GM21786 (cell line): Measurements from ENCODE around the gene ANO4.

Source experiments
- ATAC-seq: cut with Tn5 transposase; IDR thresholded peaks from one replicate; pipeline ENCODE4 v1.9.1; 2021; ENCODE audit not compliant: unreplicated experiment

The ANO4 gene

DNA sequence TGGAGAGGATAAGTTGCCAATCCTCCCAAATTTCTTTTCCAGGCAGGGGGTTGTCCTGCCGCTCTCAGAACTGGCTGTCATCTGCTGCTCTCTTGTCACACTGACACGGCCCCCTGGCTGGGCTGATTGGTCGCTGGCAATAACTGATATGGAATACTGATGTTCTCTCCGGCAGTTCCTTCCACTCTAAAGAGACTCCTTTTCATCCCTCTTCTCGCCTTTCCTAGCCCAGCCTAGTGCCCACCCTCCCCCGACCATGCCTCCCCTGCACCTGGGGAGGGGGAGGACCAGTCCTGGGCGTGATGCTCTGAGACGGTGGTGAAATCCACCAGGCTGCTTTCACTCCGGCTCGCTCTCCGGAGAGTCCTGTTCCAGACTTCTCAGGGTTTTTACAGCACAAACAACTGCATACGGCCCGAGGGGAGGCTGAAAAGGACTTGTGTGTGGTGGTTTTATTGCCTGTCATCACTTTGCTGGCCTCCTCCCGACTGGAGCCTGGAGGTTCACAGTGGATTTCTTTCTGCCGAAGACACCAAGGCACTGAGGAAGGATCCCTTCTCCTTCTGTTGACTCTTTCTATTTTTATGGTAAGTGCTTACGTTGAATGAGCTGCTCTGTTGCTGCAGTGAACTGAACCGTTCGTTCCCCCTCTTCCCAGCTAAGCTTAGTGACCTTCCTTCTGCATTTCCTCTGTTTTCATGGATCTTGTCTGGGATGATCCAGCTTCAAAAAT is at the start of gene ANO4:
Gene ANO4 (plus strand): TSS at position 336 of the 733 bp plus-strand sequence. CDS start 107,010 bp downstream, outside the sequence.
- ATAC-seq: no peak

DNA sequence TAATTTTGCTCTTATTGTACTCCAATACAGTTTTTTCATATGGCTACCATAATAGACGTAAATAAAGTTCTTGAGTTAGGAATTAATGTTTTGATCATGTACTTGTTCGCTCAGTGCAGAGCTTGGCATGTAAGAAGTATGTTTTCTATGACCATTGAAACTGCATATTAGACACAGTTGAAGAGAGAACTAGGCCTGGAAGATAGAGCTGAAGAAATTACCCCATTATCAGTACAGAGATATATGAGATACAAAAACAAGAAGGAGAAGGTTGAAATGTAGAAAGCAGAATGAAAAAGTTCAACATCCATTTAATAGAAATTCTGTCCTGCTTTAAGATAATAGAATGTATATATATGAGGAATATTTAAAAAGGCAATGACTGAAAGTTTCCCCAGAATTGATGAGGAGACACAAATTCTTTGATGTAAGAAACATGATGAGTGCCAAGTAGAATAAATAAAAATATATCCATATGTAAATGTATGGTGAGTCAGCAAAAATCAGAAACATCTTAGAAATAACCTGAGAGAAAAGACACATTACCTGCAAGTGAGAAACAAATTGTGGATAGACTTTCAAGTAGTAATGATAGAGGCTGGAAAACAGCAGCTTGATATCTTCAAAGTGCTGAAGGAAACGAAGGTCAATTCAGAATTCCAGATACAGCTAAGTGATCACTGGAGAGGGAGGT is 49.1 kb upstream of the ANO4 start:
- no peak for ATAC-seq

DNA sequence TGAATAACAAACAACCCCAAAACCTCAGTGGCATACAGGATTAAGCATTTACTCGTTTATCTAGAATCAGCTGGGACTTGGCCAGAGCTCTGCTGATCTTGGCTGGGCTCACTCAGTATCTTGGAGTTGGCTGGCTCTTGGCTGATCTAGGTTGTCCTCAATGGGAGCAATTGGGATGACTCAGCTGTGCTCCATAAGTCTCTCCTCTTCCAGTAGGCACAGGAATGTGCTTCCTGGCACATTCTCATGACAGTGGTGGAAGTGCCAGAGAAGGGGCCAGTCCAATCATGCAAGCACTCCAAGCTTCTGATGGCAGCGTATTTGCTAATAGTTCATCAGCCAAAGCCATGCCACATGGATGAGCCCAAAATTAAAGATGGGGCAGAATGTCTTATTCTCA is 41.7 kb upstream of the ANO4 start:
- no peak for ATAC-seq

DNA sequence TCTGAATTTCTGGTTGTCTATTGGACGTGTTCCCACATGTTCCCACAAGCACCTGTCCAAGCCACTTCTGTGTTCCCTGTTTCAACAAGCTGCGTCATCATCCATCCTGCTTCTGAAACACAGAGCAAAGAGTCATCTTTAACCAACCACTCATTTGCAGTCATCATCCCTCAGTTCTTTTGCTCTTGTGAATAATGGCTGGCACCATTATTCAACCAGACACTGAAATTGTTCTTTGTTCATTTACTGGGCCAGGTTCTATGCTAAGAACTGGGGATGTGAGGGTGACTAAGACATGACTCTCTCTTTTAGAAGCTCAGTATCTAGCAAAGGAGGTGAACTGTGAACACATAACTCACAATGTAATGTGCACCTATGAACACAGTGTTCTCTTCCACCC is 40.7 kb upstream of the ANO4 start:
- ATAC-seq: no peak

DNA sequence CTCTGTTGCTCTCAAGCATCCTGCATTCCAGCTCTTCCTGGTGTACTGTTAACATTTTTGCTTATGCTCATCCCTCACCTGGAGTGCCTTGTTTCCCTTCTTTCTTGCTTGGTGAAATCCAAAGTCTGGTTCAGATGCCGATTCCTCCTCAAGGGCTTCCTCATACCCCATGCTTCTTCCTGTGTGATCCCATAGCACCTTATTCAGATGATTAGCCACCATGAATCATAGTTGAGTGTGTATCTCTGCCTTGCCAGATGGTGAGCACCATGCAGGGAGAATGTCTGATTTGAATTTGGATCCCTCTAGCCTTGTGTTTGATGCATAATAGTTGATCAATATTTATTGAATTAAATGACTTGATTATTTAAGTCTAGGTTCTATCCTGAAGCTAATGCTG is 39.4 kb upstream of the ANO4 start:
- ATAC-seq: no peak

DNA sequence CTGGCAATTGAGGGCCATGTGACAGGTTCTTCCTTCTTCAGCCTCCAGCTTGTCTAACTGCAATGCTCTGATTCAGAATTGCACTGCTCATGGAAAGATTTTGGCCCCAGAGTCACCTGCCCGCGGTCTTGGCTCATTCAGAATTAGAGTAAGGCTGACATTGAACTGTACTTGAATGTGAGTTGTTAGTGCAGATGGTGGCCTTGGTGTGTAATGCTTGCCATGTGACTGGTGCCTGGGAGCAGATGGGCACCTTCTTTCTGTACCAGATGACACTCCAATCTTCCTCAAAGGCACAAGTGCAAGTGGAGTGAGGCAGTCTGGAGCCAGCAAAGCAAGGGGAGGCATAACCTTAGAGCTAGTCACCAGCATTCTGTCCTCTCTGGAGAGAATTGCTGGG is 36.5 kb upstream of the ANO4 start:
- no peak for ATAC-seq

DNA sequence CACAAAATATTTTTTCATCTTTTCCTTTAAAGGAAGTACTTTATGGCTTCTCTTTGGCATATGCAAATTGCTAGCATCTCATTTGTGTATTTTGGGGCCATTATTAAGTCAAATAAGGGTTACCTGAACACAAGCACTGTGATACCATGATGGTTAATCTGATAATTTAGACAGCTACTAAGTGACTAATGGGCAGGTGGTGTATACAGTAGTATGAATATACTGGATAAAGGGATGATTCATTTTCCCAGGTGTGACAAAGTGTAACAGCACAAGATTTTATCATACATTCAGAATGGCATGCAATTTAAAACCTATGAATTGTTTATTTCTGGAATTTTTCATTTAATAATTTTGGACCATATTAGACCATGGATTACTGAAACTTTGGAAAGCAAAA is 27.2 kb upstream of the ANO4 start:
- no peak for ATAC-seq

DNA sequence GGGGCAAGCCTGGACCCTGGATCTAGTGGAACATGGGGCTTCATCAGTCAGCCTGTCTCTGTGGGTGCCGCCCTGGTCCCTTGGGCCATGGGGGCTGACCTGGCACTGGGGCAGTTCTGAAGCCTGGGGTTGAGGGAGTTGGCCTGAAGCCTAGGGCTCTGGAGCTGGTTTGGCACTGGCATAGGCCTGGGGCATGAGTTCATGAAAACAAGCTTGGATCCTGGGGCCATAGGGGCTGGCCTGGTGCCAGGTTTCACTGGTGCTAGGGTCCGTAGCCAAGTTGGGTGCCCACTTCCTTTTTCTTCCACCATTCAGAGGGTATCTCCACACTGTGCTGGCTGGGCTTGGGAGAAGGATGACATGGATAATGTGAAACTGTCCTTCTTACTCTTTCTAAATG is 26.6 kb upstream of the ANO4 start:
- no peak for ATAC-seq

DNA sequence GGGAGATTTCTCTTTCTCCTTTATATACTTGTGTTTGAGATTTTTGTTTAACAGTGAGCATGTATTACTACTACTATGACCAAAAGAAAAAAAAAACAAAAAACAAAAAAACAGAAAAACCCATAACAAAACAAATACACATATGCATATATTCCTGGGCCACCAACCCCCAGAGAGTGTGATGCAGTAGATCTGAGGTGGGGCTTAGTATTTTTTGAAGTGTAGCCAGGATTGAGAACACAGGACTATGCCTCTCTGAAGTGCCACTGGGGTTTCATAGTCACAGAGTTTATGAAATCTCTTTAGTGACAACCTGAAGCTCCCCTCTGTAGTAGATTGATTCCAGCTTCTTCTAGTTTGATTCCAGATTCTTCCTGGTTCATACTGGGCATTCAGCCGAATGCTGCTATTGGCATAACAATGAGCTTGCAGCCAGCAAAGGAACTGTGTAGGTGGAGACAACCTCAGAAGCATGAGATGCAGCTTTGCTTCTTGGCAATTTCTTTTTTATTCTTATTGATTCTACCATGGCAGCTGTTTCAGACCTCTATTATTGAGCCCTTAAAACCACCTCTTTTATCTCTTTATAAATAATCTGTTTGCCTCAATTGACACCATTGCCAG is 15.5 kb upstream of the ANO4 start:
- ATAC-seq: no peak

DNA sequence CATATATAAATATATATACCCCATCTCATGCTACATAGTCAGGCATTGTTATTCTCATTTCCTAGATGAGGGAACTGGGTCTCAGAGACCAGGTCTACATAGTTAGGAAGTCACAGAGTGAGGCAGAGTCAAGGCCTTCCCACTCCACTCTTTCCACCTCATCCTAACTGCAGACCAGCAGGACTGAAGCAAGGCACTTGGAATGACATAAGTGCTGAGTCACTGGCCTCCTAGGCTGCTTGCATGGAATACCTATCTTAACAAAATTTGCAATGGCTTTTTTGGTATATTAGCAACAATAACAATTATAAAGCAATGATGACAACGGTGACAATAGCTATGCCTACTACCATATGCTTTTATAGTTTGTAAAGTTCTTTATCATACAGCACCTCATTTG is 5.4 kb upstream of the ANO4 start:
- ATAC-seq: no peak

DNA sequence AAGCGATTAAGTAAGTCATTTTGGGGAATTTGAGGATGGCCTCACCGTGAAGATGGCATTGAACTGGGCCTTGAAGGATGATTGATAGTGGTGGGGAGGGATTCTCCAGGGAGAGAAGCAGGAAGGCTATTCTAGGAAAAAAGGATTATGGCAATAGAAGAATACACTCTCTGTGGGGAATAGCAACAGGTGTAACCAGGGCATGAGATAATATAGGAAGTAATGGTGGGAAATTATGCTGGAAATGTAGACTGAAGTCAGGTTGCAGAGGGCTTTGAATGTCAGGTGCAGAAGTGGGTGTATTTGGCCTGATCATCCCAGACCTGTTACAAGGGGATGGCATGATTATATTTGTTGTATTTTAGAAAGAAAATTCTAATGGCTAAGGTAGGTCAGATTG is 4.6 kb upstream of the ANO4 start:
- ATAC-seq: no peak

DNA sequence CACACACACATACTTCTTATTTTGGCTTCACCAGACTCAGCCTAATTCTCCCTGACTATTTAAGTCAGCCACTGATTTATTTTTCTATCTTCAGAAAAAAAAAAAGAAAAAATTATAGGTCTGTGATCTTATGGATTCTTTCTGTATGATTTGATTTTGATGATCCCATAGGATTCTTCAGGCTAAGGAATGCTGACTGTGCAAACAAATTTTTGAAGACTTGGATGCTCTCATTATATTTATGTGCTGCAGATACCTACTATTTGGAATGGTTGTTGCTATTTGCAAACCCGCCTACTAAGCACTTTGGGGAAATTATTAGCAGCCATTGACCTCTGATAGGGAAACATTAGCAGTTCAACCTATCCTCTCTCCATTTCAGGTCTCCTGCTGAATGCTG is 4.0 kb upstream of the ANO4 start:
- ATAC-seq: no peak

DNA sequence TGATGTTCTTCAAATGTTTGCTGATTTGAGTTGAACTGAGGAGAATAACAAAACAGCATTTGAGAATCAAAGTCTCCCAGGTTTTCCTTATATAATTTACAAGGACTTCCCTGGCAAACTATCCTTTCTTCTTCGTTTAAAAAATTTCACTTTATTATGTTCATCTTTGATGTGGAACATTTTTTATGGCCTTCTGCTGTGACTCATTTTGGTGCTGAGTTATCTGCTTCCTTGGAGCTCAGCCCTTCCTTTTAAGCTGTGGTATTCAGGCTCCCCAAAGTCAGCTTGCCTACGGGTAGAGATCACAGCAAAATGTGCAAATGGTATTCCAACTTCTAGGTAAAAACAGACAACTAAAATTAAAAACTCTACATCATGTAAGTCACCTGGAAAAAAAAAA is 1.4 kb upstream of the ANO4 start:
- no peak for ATAC-seq

DNA sequence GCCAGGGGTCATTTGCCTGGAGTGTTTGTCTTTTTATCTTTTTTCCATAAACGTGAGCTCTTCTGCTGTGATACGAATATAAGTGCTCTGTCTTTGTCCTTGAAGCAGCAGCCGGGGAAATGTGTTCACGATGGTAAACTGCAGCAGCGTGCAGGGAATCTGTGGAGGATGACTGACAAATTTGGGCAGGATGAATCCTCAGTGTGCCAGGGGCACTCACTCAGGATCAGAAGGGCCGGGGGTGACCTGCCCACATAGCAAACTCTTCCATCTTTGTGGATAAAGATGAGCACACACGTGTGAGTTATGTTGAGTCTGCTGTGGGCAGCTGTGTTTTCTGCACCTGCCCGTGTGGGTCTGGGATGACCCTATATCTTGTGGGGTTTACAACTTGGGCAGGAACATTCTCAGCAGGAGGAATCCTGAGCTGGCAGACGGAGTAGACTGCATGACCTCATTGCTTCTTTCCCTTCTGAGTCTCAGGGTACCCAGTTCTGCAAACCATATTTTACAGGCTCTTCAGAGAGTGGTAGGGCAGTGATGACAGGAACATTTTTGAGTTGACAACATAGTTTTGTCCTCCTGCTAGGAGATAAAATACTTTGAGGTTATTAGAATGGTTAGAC is 711 bp downstream of the ANO4 start:
- ATAC-seq: no peak

DNA sequence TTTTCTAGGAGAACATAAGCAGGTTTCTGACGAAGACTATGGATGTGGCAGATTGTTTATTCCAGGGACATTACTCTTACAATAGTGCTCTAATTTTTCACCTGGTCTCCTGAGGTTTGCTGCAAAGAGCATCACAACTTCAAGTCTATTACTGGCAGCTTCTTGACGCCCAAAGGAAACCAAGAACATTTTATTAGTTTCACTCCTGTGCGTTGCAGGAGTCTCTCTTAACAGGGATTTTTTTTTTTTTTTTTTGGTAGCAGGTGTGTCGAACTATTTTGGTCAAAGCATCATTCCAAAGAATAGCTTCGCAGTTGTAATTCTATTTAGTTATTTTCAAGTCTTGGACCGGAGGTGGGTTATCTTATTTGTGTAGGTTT is 1.2 kb downstream of the ANO4 start:
- ATAC-seq: no peak

DNA sequence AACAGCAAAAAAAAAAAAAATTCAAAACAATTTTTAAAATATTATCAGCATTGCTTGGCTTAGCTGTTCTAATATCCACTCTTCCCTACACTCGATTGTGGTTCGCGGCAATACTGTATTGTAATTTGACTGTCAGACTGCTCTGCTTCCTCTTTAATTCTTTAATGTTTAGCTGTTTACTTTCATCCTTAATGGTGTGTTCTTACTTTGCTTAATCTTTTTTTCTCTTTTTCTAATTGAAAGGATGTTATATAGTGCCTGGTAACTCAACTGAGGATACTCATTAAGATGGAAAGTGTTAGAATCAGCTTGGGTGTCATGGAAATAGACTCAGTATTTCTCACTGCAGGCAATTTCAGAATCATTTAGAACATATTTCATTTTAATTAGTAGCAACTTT is 2.0 kb downstream of the ANO4 start:
- ATAC-seq: no peak

DNA sequence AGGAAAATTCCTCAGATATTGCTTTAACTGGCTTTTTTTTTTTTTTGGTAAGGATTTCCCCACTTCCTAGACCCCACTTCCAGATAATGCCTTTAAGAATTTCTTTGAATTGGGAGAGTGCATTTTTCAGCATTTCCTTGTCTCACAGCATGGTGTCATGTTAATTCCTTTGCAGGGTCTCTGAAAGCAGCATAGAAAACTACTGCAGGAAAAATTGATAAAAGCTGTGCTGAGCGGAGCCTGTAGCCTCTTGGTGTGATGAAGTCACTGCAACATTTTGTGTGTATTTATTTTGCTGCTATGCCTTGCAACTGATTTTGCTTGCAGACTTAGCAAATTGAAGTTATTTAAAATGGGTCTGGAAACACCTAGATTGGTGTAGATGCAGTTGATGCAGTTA is 2.7 kb downstream of the ANO4 start:
- ATAC-seq: no peak

DNA sequence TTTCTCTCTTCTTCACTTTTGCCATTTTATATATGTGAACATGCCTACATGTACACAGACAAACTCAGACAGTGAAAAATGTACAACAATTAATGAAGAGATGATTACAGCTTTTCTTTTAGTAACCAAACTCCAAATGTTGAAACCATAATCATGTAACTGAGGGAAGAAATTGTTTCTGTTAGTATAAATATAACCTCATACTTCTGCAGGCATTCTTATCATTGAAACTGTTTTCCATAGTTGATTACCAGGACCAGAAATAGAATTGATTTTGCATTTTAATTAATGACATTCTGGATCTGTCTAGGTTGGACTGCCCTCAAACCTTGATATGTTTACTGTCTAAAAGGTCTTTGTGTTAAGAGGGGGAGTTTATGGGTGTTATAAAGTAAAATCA is 3.2 kb downstream of the ANO4 start:
- ATAC-seq: no peak

DNA sequence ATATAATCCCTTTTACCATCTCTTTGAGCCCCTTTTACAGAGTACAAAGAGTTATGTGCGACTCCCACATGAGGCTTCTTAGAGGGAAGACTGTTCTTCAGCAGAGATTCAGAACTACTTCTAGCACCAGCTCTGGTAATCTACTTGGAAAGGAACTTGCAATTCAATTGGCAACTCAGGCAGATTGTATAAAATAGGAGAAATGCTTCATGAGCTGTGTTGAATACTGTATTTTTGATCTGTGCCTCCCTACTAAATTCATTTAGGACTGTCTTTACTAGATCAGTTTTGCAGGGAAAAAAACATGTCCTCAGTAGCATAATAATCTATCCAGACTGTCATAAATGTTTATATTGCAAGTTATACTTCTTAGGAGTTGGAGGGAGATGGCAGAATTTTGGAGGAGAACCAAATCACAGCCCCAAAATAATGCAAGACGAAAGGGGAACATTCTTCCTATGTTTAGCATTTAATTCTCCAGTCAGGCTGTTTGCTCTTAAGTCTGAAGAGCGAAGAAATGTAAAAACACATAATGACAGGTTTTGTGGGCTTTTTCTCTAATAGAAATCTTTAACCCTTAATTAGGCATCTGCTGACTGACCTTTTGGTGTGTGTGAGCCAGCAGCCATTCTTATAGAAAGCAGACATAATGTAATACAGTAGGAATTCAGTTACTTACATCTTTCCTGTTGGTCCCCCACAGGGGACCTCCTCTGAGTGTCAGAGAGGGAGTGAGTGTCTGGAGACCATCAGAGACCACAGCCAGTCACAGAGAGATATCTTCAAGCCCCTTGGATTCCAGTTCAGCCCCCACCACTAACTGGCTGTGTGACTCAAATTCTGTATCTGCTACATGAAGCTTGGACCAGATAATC is 3.9 kb downstream of the ANO4 start:
- no peak for ATAC-seq

DNA sequence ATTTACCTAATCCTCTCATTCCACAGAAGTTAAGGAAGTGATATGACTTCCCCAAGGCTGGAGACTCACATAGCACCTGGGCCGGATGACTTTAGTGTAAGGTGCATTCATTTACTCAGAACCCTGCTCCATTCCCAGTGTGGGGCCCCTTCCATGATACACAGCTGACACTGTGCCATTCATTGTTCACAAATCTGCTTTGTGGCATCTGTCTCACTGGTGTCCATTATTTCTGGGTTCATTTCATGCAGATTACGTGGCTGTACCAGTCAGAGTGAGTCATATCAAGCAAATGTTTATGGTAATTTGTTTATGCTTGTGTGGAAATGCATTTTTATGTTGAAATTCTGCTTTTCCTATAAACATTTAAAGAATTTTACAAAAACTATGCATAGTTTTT is 5.2 kb downstream of the ANO4 start:
- ATAC-seq: no peak

DNA sequence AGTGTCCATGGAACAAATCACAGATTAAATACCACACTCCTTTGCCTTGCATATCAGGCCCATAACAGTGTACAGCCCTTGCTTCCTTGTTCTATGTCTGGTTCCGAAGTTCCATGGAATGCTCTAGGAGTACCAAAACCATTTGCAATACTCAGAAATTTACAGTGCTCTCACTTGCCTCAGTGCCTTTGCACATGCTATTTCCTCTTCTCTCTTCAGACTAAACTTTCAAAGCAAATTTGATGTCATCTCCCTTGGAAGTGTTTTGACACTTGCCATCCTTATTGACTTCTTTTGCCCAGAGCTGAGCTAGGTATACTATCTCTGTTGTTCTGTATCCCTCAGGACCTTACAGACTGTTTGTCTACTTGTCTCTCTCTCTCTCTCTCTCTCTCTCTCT is 6.1 kb downstream of the ANO4 start:
- ATAC-seq: no peak
